ENCODE data around the gene EXOSC1.
"Not testable (repeated sequence)": the region's sequence is repeated elsewhere in the genome, so short reads cannot be mapped to it uniquely, and the experiment has no call there.

The EXOSC1 gene

DNA sequence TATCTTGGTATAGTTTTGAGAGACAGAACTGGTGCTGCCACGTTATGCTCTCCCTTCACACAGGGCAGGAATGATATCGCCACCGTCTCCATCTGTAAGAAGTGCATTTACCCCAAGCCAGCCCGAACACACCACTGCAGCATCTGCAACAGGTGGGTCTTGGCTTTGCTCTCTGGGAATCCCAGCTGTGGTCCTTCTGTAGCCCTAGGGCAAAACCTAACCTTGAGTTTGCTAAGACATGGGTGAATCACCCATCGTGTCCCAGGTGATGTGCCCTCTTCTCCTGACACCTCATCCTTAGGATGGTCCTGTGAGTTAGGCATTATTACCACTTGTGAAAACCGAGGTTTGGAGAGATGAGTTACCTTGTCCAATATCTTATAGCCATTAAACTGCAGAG is 6.5 kb upstream of the EXOSC1 start:
- in situ Hi-C loops (cut with HindIII; ENCODE audit: low pct_unique_long_range_greater_than_20kb, low sequenced_read_pairs) = no loop called here
- no peak for DNase-seq (ENCODE audit: low read depth in 1 of 2, low spot score in 1 of 2)
- TF ChIP-seq JUND (IDR thresholded peaks at IDR 0.05; ENCODE audit: low read depth) = no peak

DNA sequence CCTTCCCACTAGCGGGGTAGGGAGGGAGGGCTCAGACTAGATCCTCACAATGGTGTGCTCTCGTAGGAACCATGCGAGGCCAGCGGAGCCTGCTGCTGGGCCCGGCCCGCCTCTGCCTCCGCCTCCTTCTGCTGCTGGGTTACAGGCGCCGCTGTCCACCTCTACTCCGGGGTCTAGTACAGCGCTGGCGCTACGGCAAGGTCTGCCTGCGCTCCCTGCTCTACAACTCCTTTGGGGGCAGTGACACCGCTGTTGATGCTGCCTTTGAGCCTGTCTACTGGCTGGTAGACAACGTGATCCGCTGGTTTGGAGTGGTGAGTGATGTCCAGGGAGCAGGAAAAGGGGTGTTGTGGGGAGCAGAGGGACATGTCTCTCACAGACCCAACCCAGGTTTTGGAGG is 5.8 kb upstream of the EXOSC1 start:
- TF ChIP-seq JUND (IDR thresholded peaks at IDR 0.05; ENCODE audit: low read depth) = no peak
- in situ Hi-C loops (cut with HindIII; ENCODE audit: low pct_unique_long_range_greater_than_20kb, low sequenced_read_pairs) = no loop called here
- no peak for DNase-seq (ENCODE audit: low read depth in 1 of 2, low spot score in 1 of 2)

DNA sequence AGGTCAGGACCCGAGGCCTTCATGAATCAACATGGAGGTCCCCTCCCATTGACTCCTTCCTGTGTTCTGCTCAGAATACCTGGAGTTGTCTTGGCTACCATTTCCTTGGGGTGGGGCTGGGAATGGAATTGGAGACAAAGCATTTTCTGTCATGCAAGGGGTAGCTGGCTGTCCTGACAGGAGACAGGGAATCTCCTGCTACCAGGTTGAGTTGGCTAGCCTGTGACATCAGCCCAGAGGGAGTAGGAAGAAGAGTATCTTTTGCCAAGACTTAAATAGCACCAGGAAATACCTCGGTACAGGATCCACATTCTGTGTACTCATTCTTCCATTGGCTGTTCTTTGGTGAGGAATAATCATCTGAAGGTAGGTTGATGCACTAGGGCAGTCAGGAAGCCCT is 5.0 kb upstream of the EXOSC1 start:
- peak in 1 of 2 experiments; percentile 32 for DNase-seq (ENCODE audit: low read depth in 1 of 2, low spot score in 1 of 2)
- TF ChIP-seq JUND (IDR thresholded peaks at IDR 0.05; ENCODE audit: low read depth) = no peak
- in situ Hi-C loops (cut with HindIII; ENCODE audit: low pct_unique_long_range_greater_than_20kb, low sequenced_read_pairs) = no loop called here

DNA sequence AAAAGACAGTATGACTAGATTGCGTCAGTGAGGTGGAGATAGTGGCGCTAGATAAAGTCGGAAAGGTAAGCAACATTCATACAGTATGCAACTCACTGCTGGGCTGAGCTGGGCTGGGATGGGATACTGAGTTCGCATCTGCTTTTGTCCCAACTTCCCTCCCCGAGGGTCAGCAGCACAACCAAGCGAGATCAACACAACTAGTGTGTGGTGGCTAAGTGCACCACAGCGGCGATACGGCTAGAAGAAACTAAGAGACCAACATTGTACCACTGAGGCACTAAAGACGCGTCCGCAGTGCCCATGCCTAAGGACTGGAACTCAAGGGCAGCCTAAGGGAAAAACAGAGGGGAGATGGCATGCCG is 467 bp downstream of the EXOSC1 start:
- in situ Hi-C loops (cut with HindIII; ENCODE audit: low pct_unique_long_range_greater_than_20kb, low sequenced_read_pairs) = no loop called here
- TF ChIP-seq JUND (IDR thresholded peaks at IDR 0.05; ENCODE audit: low read depth) = no peak
- DNase-seq (ENCODE audit: low read depth in 1 of 2, low spot score in 1 of 2) = no peak

DNA sequence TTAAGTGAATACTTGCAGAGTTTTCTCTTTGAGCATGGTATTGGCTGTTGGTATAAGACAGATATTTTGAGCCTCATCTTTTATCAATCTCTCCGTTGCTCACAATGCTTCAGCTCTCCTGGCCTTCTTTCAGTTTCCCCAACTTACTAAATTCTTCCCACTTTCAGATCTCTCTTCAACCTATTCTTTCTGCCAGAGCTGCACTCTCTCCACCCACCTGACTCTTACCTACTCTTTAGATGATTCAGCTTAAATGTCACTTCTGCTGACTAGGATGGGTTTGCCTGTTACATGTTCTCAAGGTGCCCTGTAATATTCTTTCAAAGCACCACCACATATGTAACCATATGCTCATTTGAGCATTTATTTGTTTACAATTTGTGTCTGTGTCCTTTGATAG is 1.6 kb downstream of the EXOSC1 start:
- no peak for TF ChIP-seq JUND (IDR thresholded peaks at IDR 0.05; ENCODE audit: low read depth)
- no peak for DNase-seq (ENCODE audit: low read depth in 1 of 2, low spot score in 1 of 2)
- in situ Hi-C loops (cut with HindIII; ENCODE audit: low pct_unique_long_range_greater_than_20kb, low sequenced_read_pairs) = no loop called here

DNA sequence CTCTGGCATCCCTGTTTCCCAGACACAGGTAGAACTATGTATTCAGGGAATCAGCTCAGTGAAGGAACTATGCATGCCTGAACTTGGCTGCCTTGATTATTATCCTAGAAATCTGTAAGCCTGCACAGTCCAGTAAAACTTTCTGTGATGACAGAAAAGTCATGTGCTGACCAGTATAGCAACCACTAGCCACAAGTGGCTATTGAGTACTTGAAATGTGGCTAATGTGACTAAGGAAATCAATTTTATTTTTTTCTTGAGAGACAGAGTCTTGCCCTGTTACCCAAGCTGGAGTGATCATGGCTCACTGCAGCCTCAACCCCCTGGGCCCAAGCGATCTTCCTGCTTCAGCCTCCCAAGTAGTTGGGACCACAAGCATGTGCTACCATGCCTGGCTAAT is 3.5 kb downstream of the EXOSC1 start:
- in situ Hi-C loops (cut with HindIII; ENCODE audit: low pct_unique_long_range_greater_than_20kb, low sequenced_read_pairs) = no loop called here
- DNase-seq (ENCODE audit: low read depth in 1 of 2, low spot score in 1 of 2) = no peak
- TF ChIP-seq JUND (IDR thresholded peaks at IDR 0.05; ENCODE audit: low read depth) = no peak

DNA sequence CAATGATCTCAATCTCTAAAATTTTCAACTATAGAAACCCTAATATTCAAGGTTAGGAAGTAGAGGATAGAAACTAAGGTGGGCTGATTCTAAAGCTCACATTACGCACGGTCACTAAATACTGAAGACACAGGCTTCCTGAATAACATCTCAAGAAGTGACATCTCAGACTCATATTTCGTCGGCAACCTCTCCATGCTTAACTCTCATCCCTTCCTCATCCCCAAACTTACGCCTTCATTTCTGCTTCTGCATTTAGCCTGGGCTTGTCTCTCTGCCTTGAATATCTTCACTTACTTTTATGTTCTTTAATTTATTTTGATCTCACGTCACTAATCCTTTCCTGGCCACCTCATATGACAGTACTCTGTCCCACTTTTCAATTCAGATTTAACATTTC is 10.6 kb downstream of the EXOSC1 start:
- in situ Hi-C loops (cut with HindIII; ENCODE audit: low pct_unique_long_range_greater_than_20kb, low sequenced_read_pairs) = no loop called here
- no peak for TF ChIP-seq JUND (IDR thresholded peaks at IDR 0.05; ENCODE audit: low read depth)
- no peak for DNase-seq (ENCODE audit: low read depth in 1 of 2, low spot score in 1 of 2)

DNA sequence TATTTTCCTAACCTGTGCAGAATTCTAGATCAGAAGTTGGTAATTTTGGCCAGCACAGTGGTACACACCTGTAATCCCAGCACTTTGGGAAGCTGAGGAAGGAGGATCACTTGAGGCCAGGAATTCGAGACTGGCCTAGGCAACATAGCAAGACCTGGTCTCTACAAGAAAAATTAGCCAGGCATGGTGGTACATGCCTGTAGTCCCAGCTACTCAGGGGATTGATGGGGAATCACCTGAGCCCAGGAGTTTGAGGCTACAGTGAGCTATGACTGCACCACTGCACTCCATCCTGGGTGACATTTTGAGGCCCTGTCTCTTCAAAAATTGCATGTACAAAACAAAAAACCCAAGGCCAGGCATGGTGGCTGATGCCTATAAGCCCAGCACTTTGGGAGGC is 11.2 kb downstream of the EXOSC1 start:
- in situ Hi-C loops (cut with HindIII; ENCODE audit: low pct_unique_long_range_greater_than_20kb, low sequenced_read_pairs) = no loop called here
- TF ChIP-seq JUND (IDR thresholded peaks at IDR 0.05; ENCODE audit: low read depth) = no peak
- no peak for DNase-seq (ENCODE audit: low read depth in 1 of 2, low spot score in 1 of 2)

DNA sequence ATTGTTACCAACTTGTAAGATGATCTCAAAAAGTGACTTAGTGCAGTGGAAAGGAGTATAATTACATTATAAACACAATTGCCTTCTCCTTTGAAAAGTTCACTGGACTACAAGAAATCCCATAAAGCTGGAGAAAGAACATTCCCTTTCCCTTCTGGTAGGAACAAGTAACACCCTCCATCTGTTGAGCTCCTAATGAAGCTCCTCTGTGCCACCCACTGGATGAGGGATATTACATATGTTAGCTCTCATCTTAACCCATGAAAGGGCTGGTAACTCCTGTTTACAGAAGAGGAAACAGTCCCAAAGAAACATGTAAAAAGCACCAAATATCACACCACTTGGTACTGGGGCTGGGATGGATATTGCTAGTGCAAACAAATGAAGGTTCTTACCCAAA is 11.8 kb downstream of the EXOSC1 start:
- in situ Hi-C loops (cut with HindIII; ENCODE audit: low pct_unique_long_range_greater_than_20kb, low sequenced_read_pairs) = no loop called here
- peak in 1 of 2 experiments; percentile 59 for DNase-seq (ENCODE audit: low read depth in 1 of 2, low spot score in 1 of 2)
- TF ChIP-seq JUND (IDR thresholded peaks at IDR 0.05; ENCODE audit: low read depth) = no peak

DNA sequence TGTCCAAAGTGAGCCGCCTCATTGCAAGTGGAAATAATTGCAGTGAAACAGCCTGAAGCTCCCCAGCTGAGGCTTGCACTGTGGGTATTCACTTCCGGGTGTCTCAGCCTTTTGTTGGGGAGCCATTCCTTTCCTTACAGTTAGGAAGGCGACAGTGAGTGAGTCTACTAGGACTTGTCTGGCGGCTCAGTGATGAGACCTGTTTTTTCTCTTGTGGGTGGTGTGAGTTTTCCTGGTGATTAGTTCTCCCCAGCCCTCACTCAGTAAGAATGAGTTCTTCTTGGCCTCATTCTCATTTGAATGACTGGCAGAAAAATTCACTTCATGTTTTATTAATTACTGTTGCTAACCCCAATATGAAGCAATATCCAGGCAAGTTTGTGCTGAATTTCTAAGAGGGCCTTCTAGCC is 17.2 kb downstream of the EXOSC1 start:
- TF ChIP-seq JUND (IDR thresholded peaks at IDR 0.05; ENCODE audit: low read depth) = no peak
- DNase-seq (ENCODE audit: low read depth in 1 of 2, low spot score in 1 of 2) = no peak
- in situ Hi-C loops (cut with HindIII; ENCODE audit: low pct_unique_long_range_greater_than_20kb, low sequenced_read_pairs) = no loop called here

DNA sequence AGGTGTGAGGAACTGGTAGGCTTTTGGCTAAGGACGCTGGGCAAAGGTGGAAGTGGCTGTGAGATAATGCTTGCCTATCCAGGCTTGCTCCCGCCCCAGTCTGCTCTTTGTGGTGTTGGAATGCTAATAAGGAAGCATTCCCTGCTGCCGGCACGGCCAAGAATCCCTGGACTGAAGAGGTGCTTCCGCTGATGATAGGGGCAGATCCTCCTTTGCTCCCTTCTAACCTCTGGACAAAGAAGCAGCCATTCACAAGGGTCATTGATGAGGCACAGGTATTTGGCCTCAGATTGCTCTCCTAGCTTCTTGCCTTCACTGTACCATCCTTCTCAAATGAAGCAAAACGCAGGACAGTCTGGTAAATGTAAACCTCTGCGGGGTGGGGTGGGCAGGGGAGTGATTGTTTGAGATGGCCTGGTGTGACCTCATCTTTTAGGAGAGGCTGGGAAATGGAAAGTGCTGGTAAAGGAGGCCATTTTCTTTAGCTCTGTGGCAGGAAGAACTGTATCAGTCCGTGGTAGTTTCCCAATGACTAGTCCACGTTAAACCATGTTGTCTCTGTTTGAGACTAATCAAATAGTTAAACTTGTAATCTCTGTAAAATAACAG is 18.1 kb downstream of the EXOSC1 start:
- DNase-seq (ENCODE audit: low read depth in 1 of 2, low spot score in 1 of 2) = peak in 1 of 2 experiments; percentile 57
- no peak for TF ChIP-seq JUND (IDR thresholded peaks at IDR 0.05; ENCODE audit: low read depth)
- in situ Hi-C loops (cut with HindIII; ENCODE audit: low pct_unique_long_range_greater_than_20kb, low sequenced_read_pairs) = no loop called here

DNA sequence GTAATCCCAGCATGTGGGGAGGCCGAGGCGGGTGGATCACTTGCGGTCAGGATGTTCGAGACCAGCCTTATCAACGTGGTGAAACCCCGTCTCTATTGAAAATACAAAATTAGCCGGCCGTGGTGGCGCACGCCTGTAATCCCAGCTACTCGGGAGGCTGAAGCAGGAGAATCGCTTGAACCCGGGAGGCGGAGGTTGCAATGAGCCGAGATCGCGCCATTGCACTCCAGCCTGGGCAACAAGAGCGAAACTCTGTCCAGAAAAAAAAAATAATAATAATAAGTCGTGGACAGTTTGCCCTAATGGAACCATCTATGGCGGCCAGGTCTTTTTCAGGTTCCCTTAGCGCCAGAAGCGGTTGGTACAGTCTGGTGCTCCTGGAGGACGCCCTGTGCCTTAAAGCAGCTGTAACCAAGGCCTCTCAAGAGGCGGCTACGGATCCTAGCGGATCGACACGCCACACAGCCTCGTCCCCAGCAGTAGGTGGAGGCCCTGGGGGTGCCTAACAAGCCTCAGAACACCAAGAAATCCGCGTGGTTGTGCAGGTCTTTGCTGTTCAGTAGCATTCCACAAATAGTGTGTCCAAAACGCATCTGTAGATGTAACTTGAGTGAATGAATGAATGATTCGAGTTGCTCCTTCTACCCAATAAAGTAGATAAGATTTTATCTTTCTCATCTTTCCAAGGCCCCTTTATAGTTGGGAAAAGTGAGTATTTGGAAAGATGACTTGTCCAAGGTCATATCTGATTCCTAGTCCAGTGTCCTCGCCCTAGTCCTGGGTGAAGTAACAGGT is 18.8 kb downstream of the EXOSC1 start:
- in situ Hi-C loops (cut with HindIII; ENCODE audit: low pct_unique_long_range_greater_than_20kb, low sequenced_read_pairs) = no loop called here
- no peak for TF ChIP-seq JUND (IDR thresholded peaks at IDR 0.05; ENCODE audit: low read depth)
- peak in 1 of 2 experiments; percentile 46 for DNase-seq (ENCODE audit: low read depth in 1 of 2, low spot score in 1 of 2)

DNA sequence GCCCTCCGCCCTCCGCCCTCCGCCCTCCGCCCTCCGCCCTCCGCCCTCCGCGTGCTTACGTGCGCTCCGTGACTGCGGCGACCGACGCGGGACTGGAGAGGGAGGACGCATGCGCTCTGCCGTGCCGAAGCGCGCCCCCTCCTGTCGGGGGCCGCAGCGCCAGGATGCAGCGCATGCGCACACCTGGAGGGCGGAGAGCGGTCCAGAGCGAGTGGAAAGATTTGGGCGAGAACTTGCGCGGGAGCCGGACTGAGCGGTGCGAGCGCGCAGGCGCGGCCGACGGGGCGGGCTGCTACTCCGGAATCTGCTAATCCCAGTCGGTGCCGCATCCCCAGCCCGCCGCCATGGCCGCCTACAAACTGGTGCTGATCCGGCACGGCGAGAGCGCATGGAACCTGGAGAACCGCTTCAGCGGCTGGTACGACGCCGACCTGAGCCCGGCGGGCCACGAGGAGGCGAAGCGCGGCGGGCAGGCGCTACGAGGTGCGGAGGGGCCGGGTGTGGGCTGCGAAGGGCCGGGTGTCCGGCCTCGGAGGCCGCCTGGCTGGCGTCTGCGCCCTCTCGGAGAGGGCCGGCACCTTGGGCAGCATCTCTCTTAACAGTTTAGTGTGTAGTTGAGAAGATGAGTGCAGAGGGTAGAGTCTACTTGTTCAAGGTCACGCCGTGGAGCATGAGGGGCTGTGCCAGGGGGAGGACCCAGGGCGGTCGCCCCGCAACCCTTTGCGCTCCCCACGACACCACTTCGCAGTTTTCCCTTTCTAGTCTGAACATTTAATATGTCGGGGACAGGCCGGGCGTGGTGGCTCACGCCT is 19.6 kb downstream of the EXOSC1 start, which contains the start of gene PGAM1:
Gene PGAM1 (plus strand): TSS at position 228 of the 812 bp plus-strand sequence. CDS start 117 bp downstream, at position 345.
- peak; percentile 99 for DNase-seq (ENCODE audit: low read depth in 1 of 2, low spot score in 1 of 2)
- in situ Hi-C loops (cut with HindIII; ENCODE audit: low pct_unique_long_range_greater_than_20kb, low sequenced_read_pairs) = no loop called here
- no peak for TF ChIP-seq JUND (IDR thresholded peaks at IDR 0.05; ENCODE audit: low read depth)

DNA sequence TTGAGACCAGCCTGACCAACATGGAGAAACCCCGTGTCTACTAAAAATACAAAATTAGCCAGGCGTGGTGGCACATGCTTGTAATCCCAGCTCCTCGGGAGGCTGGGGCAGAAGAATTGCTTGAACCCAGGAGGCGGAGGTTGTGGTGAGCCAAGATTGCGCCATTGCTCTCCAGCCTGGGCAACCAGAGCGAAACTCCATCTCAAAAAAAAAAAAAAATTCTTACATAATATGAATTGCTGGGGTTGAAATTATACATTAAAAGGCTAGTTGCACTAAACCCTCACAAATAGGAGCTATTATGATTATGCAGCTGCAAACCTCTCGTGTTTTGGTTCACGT is 22.1 kb downstream of the EXOSC1 start:
- in situ Hi-C loops (cut with HindIII; ENCODE audit: low pct_unique_long_range_greater_than_20kb, low sequenced_read_pairs); DNase-seq (ENCODE audit: low read depth in 1 of 2, low spot score in 1 of 2): not testable (repeated sequence)

All from T47D (cell line).